H9 (cell line): ENCODE data around the gene CD4. TPM values are rescaled to one million over a fixed set of nuclear protein-coding genes. Genes with fewer than 3 reads are reported as not detected.

Source experiments
- DNase-seq: peaks from one replicate; pipeline ENCODE4 v3.0.0-alpha.2; 2017
- H2AFZ ChIP-seq: one replicate; pipeline ENCODE4 v1.6.1; 2013; ENCODE audit warnings: mild to moderate bottlenecking, low read length, control low read depth, moderate library complexity
- H2AK5ac ChIP-seq: 2 replicates; pipeline ENCODE4 v1.6.1; 2013; ENCODE audit warnings: low read length, control low read depth, mixed read lengths; ENCODE audit not compliant: insufficient read length
- H2BK120ac ChIP-seq: one replicate; pipeline ENCODE4 v1.6.1; 2013; ENCODE audit warnings: low read depth, mild to moderate bottlenecking, low read length, control low read depth, inconsistent platforms; ENCODE audit not compliant: poor library complexity, severe bottlenecking
- H2BK12ac ChIP-seq: 2 replicates; pipeline ENCODE4 v1.6.1; 2013; ENCODE audit warnings: low read length, control low read depth, mixed read lengths, low read depth; ENCODE audit not compliant: insufficient read length
- H2BK15ac ChIP-seq: 2 replicates; pipeline ENCODE4 v1.6.1; 2013; ENCODE audit warnings: low read depth, low read length, control low read depth
- H2BK20ac ChIP-seq: one replicate; pipeline ENCODE4 v1.6.1; 2013; ENCODE audit warnings: low read depth, mild to moderate bottlenecking, low read length, control low read depth, inconsistent platforms; ENCODE audit not compliant: poor library complexity, severe bottlenecking
- H2BK5ac ChIP-seq: 2 replicates; pipeline ENCODE4 v1.6.1; 2013; ENCODE audit warnings: low read length, control low read depth, mixed read lengths; ENCODE audit not compliant: insufficient read length
- H3K14ac ChIP-seq: 2 replicates; pipeline ENCODE4 v1.6.1; 2013; ENCODE audit warnings: low read length, control low read depth; ENCODE audit not compliant: insufficient read depth
- H3K18ac ChIP-seq: 2 replicates; pipeline ENCODE4 v1.6.1; 2013; ENCODE audit warnings: low read depth, mild to moderate bottlenecking, mixed read lengths, low read length, control low read depth; ENCODE audit not compliant: insufficient read length
- H3K23ac ChIP-seq: 2 replicates; pipeline ENCODE4 v1.6.1; 2013; ENCODE audit warnings: low read length, control low read depth, mixed read lengths, low read depth; ENCODE audit not compliant: insufficient read length
- H3K23me2 ChIP-seq: 2 replicates; pipeline ENCODE4 v1.6.1; 2013; ENCODE audit warnings: low read depth, mild to moderate bottlenecking, mixed read lengths, low read length, control low read depth; ENCODE audit not compliant: insufficient read length, poor library complexity, severe bottlenecking
- H3K27ac ChIP-seq: 2 replicates; pipeline ENCODE4 v1.5.1; 2013; ENCODE audit warnings: low read length, control low read depth, mixed read lengths, low read depth; ENCODE audit not compliant: insufficient read length
- H3K27me3 ChIP-seq: 2 replicates; pipeline ENCODE4 v1.6.1; 2013; ENCODE audit warnings: low read length, control low read depth, inconsistent platforms; ENCODE audit not compliant: insufficient read depth
- H3K4ac ChIP-seq: 2 replicates; pipeline ENCODE4 v1.6.1; 2013; ENCODE audit warnings: low read depth, mild to moderate bottlenecking, control low read depth, inconsistent platforms, low read length, moderate library complexity
- H3K4me1 ChIP-seq: 2 replicates; pipeline ENCODE4 v1.6.1; 2013; ENCODE audit warnings: low read length, control low read depth, inconsistent platforms; ENCODE audit not compliant: insufficient read depth
- H3K4me2 ChIP-seq: 2 replicates; pipeline ENCODE4 v1.6.1; 2013; ENCODE audit warnings: low read length, control low read depth, mixed read lengths; ENCODE audit not compliant: insufficient read length, insufficient read depth
- H3K56ac ChIP-seq: 2 replicates; pipeline ENCODE4 v1.6.1; 2013; ENCODE audit warnings: low read depth, mild to moderate bottlenecking, mixed read lengths, low read length, control low read depth; ENCODE audit not compliant: insufficient read length
- H3K79me1 ChIP-seq: 2 replicates; pipeline ENCODE4 v1.6.1; 2013; ENCODE audit warnings: low read depth, mild to moderate bottlenecking, moderate library complexity, low read length, control low read depth, inconsistent platforms; ENCODE audit not compliant: insufficient read depth, poor library complexity, severe bottlenecking
- H3K79me2 ChIP-seq: 2 replicates; pipeline ENCODE4 v1.6.1; 2013; ENCODE audit warnings: low read length, control low read depth, inconsistent platforms; ENCODE audit not compliant: insufficient read depth
- H3K9ac ChIP-seq: 2 replicates; pipeline ENCODE4 v1.6.1; 2013; ENCODE audit warnings: low read length, control low read depth, mixed read lengths; ENCODE audit not compliant: insufficient read length; ENCODE audit errors: extremely low read depth
- H3K9me3 ChIP-seq: one replicate; pipeline ENCODE4 v1.6.1; 2013; ENCODE audit warnings: low read depth, low read length, inconsistent platforms; ENCODE audit not compliant: control insufficient read depth
- H3T11ph ChIP-seq: one replicate; pipeline ENCODE4 v1.6.1; 2013; ENCODE audit warnings: mild to moderate bottlenecking, low read length, control low read depth, inconsistent platforms
- H4K20me1 ChIP-seq: one replicate; pipeline ENCODE4 v1.6.1; 2013; ENCODE audit not compliant: control insufficient read depth, insufficient read length, insufficient read depth
- H4K5ac ChIP-seq: 2 replicates; pipeline ENCODE4 v1.6.1; 2013; ENCODE audit warnings: low read depth, mild to moderate bottlenecking, mixed read lengths, low read length, control low read depth; ENCODE audit not compliant: insufficient read length
- H4K8ac ChIP-seq: replicated peaks from 2 replicates; pipeline ENCODE4 v1.6.1; 2013; ENCODE audit warnings: low read length, control low read depth, mixed read lengths, low read depth; ENCODE audit not compliant: insufficient read length
- H4K91ac ChIP-seq: 2 replicates; pipeline ENCODE4 v1.6.1; 2013; ENCODE audit warnings: low read depth, mild to moderate bottlenecking, moderate library complexity, mixed read lengths, low read length, control low read depth; ENCODE audit not compliant: insufficient read length
- H3K27ac Mint-ChIP-seq, 3 experiments: 2 replicates in 2 of 3; 3 replicates in 1 of 3; pipeline ENCODE4 v1.8.0; 2020 to 2021; ENCODE audit warnings: mixed read lengths in 3 of 3, mild to moderate bottlenecking in 1 of 3, moderate library complexity in 1 of 3
- H3K27me3 Mint-ChIP-seq: 2 replicates; pipeline ENCODE4 v1.8.0; 2021; ENCODE audit warnings: low read depth, mild to moderate bottlenecking, moderate library complexity, mixed read lengths
- H3K36me3 Mint-ChIP-seq, 3 experiments: 2 replicates in 2 of 3; 3 replicates in 1 of 3; pipeline ENCODE4 v1.8.0; 2020 to 2021; ENCODE audit warnings: low read depth in 3 of 3, mixed read lengths in 3 of 3; ENCODE audit not compliant: insufficient read depth in 1 of 3
- H3K4me1 Mint-ChIP-seq, 2 experiments: 2 replicates each; pipeline ENCODE4 v1.8.0; 2020; ENCODE audit warnings: mixed read lengths in 2 of 2
- H3K4me3 Mint-ChIP-seq, 2 experiments: 2 replicates in 1 of 2; 3 replicates in 1 of 2; pipeline ENCODE4 v1.8.0; 2020 to 2021; ENCODE audit warnings: mild to moderate bottlenecking in 2 of 2, mixed read lengths in 2 of 2, moderate library complexity in 1 of 2
- H3K9me3 Mint-ChIP-seq, 2 experiments: 2 replicates in 1 of 2; 3 replicates in 1 of 2; pipeline ENCODE4 v1.8.0; 2020; ENCODE audit warnings: mild to moderate bottlenecking in 2 of 2, mixed read lengths in 2 of 2, moderate library complexity in 1 of 2
- CTCF ChIP-seq: fragments of 200-600 bp; sonication (generic); conservative IDR thresholded peaks from 3 replicates; pipeline ENCODE4 v1.8.0; 2021; ENCODE audit warnings: antibody characterized with exemption, mild to moderate bottlenecking
- WGBS: extraction: QIAGEN DNeasy Blood & Tissue Kit; methylation state at CpG from one replicate; pipeline ENCODE4 v1.1.7; 2013; ENCODE audit warnings: missing lambda C conversion rate, low lambda C conversion rate, mixed read lengths; ENCODE audit not compliant: insufficient read length; ENCODE audit errors: extremely low coverage; 5-methylcytosine and 5-hydroxymethylcytosine counted together
- total RNA-seq: library from RNA; stranded (reverse); gene quantifications from 2 replicates; pipeline ENCODE4 v1.2.1, GENCODE V29; 2021

Gene CD4
- total RNA-seq, 1 experiment from 2014 or later: 1.1 TPM

- Histone ChIP-seq H3K79me2 (no peaks in the 10 kb centered on the region), H4K91ac (no peak overlapping the region), H3K27me3 (no peaks in the 10 kb centered on the region), H2BK15ac (no peak overlapping the region), H2BK5ac (no peak overlapping the region), H3K4me1 (no peaks in the 10 kb centered on the region), H2BK20ac (no peak overlapping the region), H2AFZ (no peak overlapping the region), H3T11ph (no peak overlapping the region), H4K20me1 (no peaks in the 10 kb centered on the region), H3K4me2 (no peak overlapping the region), H3K23ac (no peak overlapping the region), H3K9ac (no peak overlapping the region), H3K23me2 (no peaks in the 10 kb centered on the region), H3K9me3 (no peaks in the 10 kb centered on the region), H3K56ac (no peak overlapping the region), H2BK12ac (no peak overlapping the region), H3K14ac (no peak overlapping the region), H2BK120ac (no peak overlapping the region), H3K18ac (no peak overlapping the region), H4K5ac (no peak overlapping the region), H3K4ac (no peak overlapping the region), H4K8ac (no peak overlapping the region), H3K79me1 (no peaks in the 10 kb centered on the region), H2AK5ac (no peak overlapping the region), H3K27ac (no peak overlapping the region)
- no peaks in the 10 kb centered on the region for H3K27me3 Mint-ChIP-seq
- H3K4me3 Mint-ChIP-seq: no peak overlapping the region
- no peaks in the 10 kb centered on the region for H3K9me3 Mint-ChIP-seq
- H3K36me3 Mint-ChIP-seq: peaks cover 56 to 94% (median 92%) of the 10 kb centered on the region in 3 experiments; a peak in 6 of 7 replicates
- peaks cover 6 to 7% of the 10 kb centered on the region in 2 experiments for H3K4me1 Mint-ChIP-seq
- no CpG with 5 or more reads among the region's 7 CpGs for WGBS
- peak overlapping the region in 1 of 3 experiments; percentile 41; a peak in 1 of 7 replicates for H3K27ac Mint-ChIP-seq
- DNase-seq: no peak
- TF ChIP-seq CTCF: no peak
Observed at GRCh38 chr12:6860942-6861341, 71.6 kb downstream of the CD4 start.
